Central memory CD4-positive, alpha-beta T cell (primary cell): ENCODE data around the gene CDKN2B.
"Not testable (repeated sequence)": the region's sequence is repeated elsewhere in the genome, so short reads cannot be mapped to it uniquely, and the experiment has no call there.

Experiments used
- DNase-seq: peaks from one replicate; pipeline ENCODE4 v3.0.0; 2022

Gene CDKN2B

GRCh38 chr9:21968331-21969010 is 40.6 kb downstream of the CDKN2B start:
- no peak for DNase-seq

- DNase-seq, result no peak
Observed at GRCh38 chr9:21967702-21968101, 41.4 kb downstream of the CDKN2B start.

- DNase-seq, result no peak
Observed at GRCh38 chr9:21967169-21967568, 41.9 kb downstream of the CDKN2B start.

DNA sequence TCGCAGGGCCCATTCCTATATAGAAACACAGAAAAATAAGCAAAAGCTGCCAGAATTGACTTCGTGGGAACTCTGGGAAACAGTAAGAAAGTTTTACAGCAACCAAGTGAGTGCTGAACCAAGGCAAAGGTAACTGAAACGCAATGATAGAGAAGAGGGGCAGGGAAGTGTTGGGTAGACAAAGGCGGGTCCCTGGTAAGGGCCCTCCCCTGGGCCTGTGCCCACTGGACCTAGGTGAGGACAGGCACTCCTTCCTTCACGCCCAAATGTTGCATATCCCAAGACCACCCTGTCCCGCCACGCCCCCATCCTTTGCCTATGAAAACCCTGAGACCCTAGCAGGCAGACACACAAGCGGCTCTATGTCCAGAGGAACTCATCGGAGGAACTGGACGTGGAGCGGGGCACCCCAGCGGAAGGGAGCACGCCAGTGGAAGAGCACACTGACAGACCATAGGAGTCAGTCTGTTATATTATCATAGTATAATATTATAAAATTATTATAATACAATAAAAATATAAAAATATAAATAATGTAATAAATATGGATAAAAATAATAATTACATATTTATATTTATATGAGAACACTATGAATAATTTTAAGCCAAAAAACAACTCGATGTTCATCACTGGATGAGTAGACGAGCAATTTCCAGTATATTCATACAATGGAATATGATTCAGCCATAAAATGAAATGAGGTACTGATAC is 42.8 kb downstream of the CDKN2B start:
- DNase-seq, result no peak

DNA sequence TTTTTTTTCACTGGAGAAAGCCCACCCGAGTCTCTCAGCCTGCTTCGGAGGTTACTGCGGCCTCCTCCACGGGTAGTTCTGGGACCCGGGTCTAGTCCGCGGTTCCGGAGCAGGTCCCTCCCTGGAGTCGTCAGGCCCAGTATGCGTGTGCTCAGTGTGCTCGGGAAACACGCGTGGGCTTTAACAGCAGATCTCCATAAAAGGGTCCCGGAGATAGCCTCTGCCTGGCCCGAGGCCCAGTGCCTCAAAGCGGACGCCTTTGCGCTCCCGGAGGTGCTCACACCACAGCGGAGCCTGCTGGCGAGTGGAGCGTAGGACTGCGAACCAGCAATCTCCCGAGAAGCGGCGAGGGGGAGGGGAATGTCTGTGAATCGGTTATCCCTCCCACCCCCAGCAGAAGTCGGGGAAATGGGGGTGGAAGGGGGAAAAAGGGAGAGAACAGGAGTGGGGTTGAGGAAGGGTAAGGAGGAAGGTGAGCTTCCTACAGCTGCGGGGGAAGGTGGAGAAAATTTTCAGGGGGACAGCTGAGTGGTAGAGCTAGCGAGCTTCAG is 43.6 kb downstream of the CDKN2B start:
- peak; percentile 28 for DNase-seq

DNA sequence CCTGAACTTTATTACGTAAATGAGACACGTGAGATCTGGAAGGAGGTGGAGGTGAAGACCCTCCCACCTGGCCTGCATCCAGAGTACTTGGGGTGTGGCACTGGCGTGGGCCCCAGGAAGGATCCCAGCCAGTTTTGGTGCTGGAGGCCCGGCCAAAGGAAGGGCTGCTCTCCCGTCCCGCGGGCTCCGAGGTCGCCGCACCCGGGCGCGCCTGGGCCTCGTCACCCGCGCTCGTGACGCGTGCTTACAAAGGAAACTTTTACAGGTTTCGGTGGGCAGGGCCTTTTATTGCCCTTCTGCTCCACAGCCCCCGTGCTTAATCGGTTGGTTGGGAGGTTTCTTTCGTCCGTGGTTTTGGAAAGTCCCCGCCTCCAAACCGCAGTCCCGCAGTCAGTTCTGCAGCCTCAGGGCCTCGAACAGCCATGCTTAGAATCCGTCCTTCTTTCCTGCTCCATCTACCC is 44.1 kb downstream of the CDKN2B start:
- DNase-seq, result peak; percentile 66

- DNase-seq, result no peak
Observed at GRCh38 chr9:21961569-21961968, 47.5 kb downstream of the CDKN2B start.

DNA sequence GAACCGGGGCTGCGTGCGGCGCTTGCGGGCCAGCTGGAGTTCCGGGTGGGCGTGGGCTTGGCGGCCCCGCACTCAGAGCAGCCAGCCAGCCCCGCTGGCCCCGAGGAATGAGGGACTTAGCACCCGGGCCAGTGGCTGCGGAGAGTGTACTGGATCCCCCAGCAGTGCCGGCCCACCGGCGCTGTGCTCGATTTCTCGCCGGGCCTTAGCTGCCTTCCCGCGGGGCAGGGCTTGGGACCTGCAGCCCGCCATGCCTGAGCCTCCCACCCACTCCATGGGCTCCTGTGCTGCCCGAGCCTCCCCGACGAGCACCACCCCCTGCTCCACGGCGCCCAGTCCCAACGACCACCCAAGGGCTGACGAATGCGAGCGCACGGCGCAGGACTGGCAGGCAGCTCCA is 49.8 kb downstream of the CDKN2B start:
- not testable (repeated sequence) for DNase-seq

DNA sequence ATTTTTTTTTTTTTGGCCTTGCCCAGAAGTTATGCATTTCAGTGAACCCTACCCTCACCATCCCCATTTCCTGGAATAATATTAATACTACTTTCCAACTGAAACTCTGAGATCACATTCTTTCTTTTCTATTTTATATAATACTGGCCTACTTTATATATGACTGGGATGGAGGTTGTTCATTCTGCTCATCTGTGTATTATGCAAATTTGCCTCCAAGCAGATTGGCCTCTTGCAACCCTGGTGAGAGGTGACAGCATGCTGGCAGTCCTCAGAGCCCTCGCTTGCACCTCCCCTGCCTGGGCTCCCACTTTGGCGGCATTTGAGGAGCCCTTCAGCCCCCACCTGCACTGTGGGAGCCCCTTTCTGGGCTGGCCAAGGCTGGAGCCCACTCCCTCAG is 50.3 kb downstream of the CDKN2B start:
- DNase-seq, result no peak
